Activated naive CD8-positive, alpha-beta T cell treated with anti-CD3 and anti-CD28 coated beads, Interleukin-2, amount 50 U/mL, for 24 hours (primary cell): ENCODE results near the gene TSGA10IP.
"Not testable (repeated sequence)": the region's sequence is repeated elsewhere in the genome, so short reads cannot be mapped to it uniquely, and the experiment has no call there.

ENCODE experiments used
- ATAC-seq: fragments of 150-1000 bp; cut with Tn5 transposase; one replicate; pipeline ENCODE4 v1.10.0; 2021
- DNase-seq: peaks from one replicate; pipeline ENCODE4 v3.0.0; 2021
- H3K27ac Mint-ChIP-seq: one replicate; pipeline ENCODE4 v1.8.0; 2021; ENCODE audit warnings: mild to moderate bottlenecking, mixed read lengths
- H3K27me3 Mint-ChIP-seq: one replicate; pipeline ENCODE4 v1.8.0; 2021; ENCODE audit warnings: mixed read lengths
- H3K36me3 Mint-ChIP-seq: one replicate; pipeline ENCODE4 v1.8.0; 2021; ENCODE audit warnings: low read depth, mixed read lengths
- H3K4me1 Mint-ChIP-seq: one replicate; pipeline ENCODE4 v1.8.0; 2021; ENCODE audit warnings: mixed read lengths
- H3K4me3 Mint-ChIP-seq: one replicate; pipeline ENCODE4 v1.8.0; 2021; ENCODE audit warnings: mild to moderate bottlenecking, moderate library complexity, mixed read lengths
- H3K9me3 Mint-ChIP-seq: one replicate; pipeline ENCODE4 v1.8.0; 2021; ENCODE audit warnings: mixed read lengths

Gene TSGA10IP

GRCh38 chr11:65947133-65947532 lies 1.9 kb downstream of the TSGA10IP start:
- no peak overlapping the region for H3K27ac Mint-ChIP-seq
- no peak for ATAC-seq
- peaks cover 2% of the 10 kb centered on the region for H3K27me3 Mint-ChIP-seq
- H3K4me3 Mint-ChIP-seq: no peak overlapping the region
- H3K9me3 Mint-ChIP-seq: no peaks in the 10 kb centered on the region
- DNase-seq: no peak
- H3K4me1 Mint-ChIP-seq: no peaks in the 10 kb centered on the region
- H3K36me3 Mint-ChIP-seq: no peaks in the 10 kb centered on the region

GRCh38 chr11:65947603-65948125 lies 2.4 kb downstream of the TSGA10IP start:
- Mint-ChIP-seq H3K27ac (no peak overlapping the region), H3K4me1 (no peaks in the 10 kb centered on the region), H3K36me3 (no peaks in the 10 kb centered on the region), H3K9me3 (no peaks in the 10 kb centered on the region), H3K4me3 (no peak overlapping the region), H3K27me3 (peaks cover 2% of the 10 kb centered on the region)
- DNase-seq (no peak), ATAC-seq (no peak)

GRCh38 chr11:65950711-65951110 lies 5.4 kb downstream of the TSGA10IP start:
- not testable (repeated sequence) for H3K4me3 Mint-ChIP-seq, H3K4me1 Mint-ChIP-seq, ATAC-seq, H3K9me3 Mint-ChIP-seq, DNase-seq, H3K27me3 Mint-ChIP-seq, H3K36me3 Mint-ChIP-seq, H3K27ac Mint-ChIP-seq

GRCh38 chr11:65951641-65952040 lies 6.4 kb downstream of the TSGA10IP start:
- not testable (repeated sequence) for DNase-seq, ATAC-seq, H3K27me3 Mint-ChIP-seq, H3K27ac Mint-ChIP-seq, H3K36me3 Mint-ChIP-seq, H3K4me3 Mint-ChIP-seq, H3K9me3 Mint-ChIP-seq, H3K4me1 Mint-ChIP-seq

- Mint-ChIP-seq H3K9me3 (no peaks in the 10 kb centered on the region), H3K27ac (no peak overlapping the region), H3K4me1 (peaks cover 9% of the 10 kb centered on the region)
These were observed 6.8 kb downstream of the TSGA10IP start for GRCh38 chr11:65952052-65952521.

GRCh38 chr11:65953471-65953870 lies 8.2 kb downstream of the TSGA10IP start:
- Mint-ChIP-seq H3K27me3 (no peaks in the 10 kb centered on the region), H3K4me1 (peaks cover 19% of the 10 kb centered on the region), H3K27ac (no peak overlapping the region), H3K36me3 (no peaks in the 10 kb centered on the region), H3K4me3 (no peak overlapping the region), H3K9me3 (no peaks in the 10 kb centered on the region)
- ATAC-seq: no peak
- no peak for DNase-seq

More at GRCh38 chr11:65952052-65952521, 6.8 kb downstream of the TSGA10IP start:
- Mint-ChIP-seq H3K4me3 (no peak overlapping the region), H3K36me3 (no peaks in the 10 kb centered on the region), H3K27me3 (peaks cover 2% of the 10 kb centered on the region)
- ATAC-seq (no peak), DNase-seq (no peak)

- Mint-ChIP-seq H3K27me3 (no peaks in the 10 kb centered on the region), H3K4me3 (no peak overlapping the region), H3K27ac (no peak overlapping the region), H3K4me1 (peaks cover 19% of the 10 kb centered on the region), H3K36me3 (no peaks in the 10 kb centered on the region), H3K9me3 (no peaks in the 10 kb centered on the region)
- ATAC-seq: no peak
- no peak for DNase-seq
These were observed 9.5 kb downstream of the TSGA10IP start for GRCh38 chr11:65954771-65955170.

GRCh38 chr11:65958291-65958690 lies 13.0 kb downstream of the TSGA10IP start:
- no peak for DNase-seq
- Mint-ChIP-seq H3K4me3 (no peak overlapping the region), H3K9me3 (no peaks in the 10 kb centered on the region), H3K27ac (peak overlapping the region; percentile 50), H3K27me3 (peaks cover 2% of the 10 kb centered on the region), H3K4me1 (peaks cover 41% of the 10 kb centered on the region), H3K36me3 (peaks cover 14% of the 10 kb centered on the region)
- no peak for ATAC-seq

- Mint-ChIP-seq H3K9me3 (no peaks in the 10 kb centered on the region), H3K27ac (no peak overlapping the region), H3K36me3 (peaks cover 17% of the 10 kb centered on the region), H3K4me3 (no peak overlapping the region), H3K4me1 (peaks cover 46% of the 10 kb centered on the region), H3K27me3 (peaks cover 2% of the 10 kb centered on the region)
- ATAC-seq (no peak), DNase-seq (no peak)
These were observed 13.6 kb downstream of the TSGA10IP start for GRCh38 chr11:65958774-65959420.

- Mint-ChIP-seq H3K4me1 (peaks cover 48% of the 10 kb centered on the region), H3K4me3 (peak overlapping the region; percentile 91), H3K27me3 (peaks cover 2% of the 10 kb centered on the region), H3K36me3 (peaks cover 23% of the 10 kb centered on the region), H3K9me3 (no peaks in the 10 kb centered on the region), H3K27ac (peak overlapping the region; percentile 96)
- ATAC-seq (no peak), DNase-seq (no peak)
These were observed 15.6 kb downstream of the TSGA10IP start for GRCh38 chr11:65960824-65961266.

GRCh38 chr11:65961267-65962140 lies 16.2 kb downstream of the TSGA10IP start, which contains the start of gene SART1:
TSS of gene SART1 (plus strand) at chr11:65961734. CDS start at chr11:65961781, 47 bp downstream.
- H3K9me3 Mint-ChIP-seq: no peaks in the 10 kb centered on the region
- peaks cover 27% of the 10 kb centered on the region for H3K36me3 Mint-ChIP-seq
- DNase-seq: peak; percentile 95
- peak; percentile 96 for ATAC-seq
- H3K4me1 Mint-ChIP-seq: peaks cover 45% of the 10 kb centered on the region
- peak within 1 kb of the TSS; percentile 91 for H3K4me3 Mint-ChIP-seq
- peaks cover 2% of the 10 kb centered on the region for H3K27me3 Mint-ChIP-seq
- peak within 1 kb of the TSS; percentile 96 for H3K27ac Mint-ChIP-seq

GRCh38 chr11:65962141-65962564 lies 16.9 kb downstream of the TSGA10IP start:
- Mint-ChIP-seq H3K9me3 (no peaks in the 10 kb centered on the region), H3K4me3 (peak overlapping the region; percentile 91), H3K27ac (peak overlapping the region; percentile 87), H3K27me3 (peaks cover 2% of the 10 kb centered on the region), H3K36me3 (peaks cover 29% of the 10 kb centered on the region), H3K4me1 (peaks cover 38% of the 10 kb centered on the region)
- DNase-seq: no peak
- no peak for ATAC-seq

GRCh38 chr11:65964906-65965305 lies 19.6 kb downstream of the TSGA10IP start:
- peaks cover 31% of the 10 kb centered on the region for H3K4me1 Mint-ChIP-seq
- H3K27me3 Mint-ChIP-seq: peaks cover 2% of the 10 kb centered on the region
- H3K9me3 Mint-ChIP-seq: no peaks in the 10 kb centered on the region
- H3K27ac Mint-ChIP-seq: no peak overlapping the region
- DNase-seq (no peak), ATAC-seq (no peak)
- peaks cover 42% of the 10 kb centered on the region for H3K36me3 Mint-ChIP-seq
- no peak overlapping the region for H3K4me3 Mint-ChIP-seq

GRCh38 chr11:65965986-65966762 lies 20.9 kb downstream of the TSGA10IP start:
- peaks cover 48% of the 10 kb centered on the region for H3K36me3 Mint-ChIP-seq
- no peak overlapping the region for H3K27ac Mint-ChIP-seq
- H3K27me3 Mint-ChIP-seq: peaks cover 2% of the 10 kb centered on the region
- peaks cover 29% of the 10 kb centered on the region for H3K4me1 Mint-ChIP-seq
- DNase-seq (no peak), ATAC-seq (no peak)
- no peaks in the 10 kb centered on the region for H3K9me3 Mint-ChIP-seq
- H3K4me3 Mint-ChIP-seq: no peak overlapping the region
